GM19023 (cell line): ENCODE results near the gene EBF4.

Source experiments
- ATAC-seq: cut with Tn5 transposase; IDR thresholded peaks from one replicate; pipeline ENCODE4 v1.9.1; 2021; ENCODE audit warnings: mild to moderate bottlenecking, moderate library complexity; ENCODE audit not compliant: unreplicated experiment

The EBF4 gene

DNA sequence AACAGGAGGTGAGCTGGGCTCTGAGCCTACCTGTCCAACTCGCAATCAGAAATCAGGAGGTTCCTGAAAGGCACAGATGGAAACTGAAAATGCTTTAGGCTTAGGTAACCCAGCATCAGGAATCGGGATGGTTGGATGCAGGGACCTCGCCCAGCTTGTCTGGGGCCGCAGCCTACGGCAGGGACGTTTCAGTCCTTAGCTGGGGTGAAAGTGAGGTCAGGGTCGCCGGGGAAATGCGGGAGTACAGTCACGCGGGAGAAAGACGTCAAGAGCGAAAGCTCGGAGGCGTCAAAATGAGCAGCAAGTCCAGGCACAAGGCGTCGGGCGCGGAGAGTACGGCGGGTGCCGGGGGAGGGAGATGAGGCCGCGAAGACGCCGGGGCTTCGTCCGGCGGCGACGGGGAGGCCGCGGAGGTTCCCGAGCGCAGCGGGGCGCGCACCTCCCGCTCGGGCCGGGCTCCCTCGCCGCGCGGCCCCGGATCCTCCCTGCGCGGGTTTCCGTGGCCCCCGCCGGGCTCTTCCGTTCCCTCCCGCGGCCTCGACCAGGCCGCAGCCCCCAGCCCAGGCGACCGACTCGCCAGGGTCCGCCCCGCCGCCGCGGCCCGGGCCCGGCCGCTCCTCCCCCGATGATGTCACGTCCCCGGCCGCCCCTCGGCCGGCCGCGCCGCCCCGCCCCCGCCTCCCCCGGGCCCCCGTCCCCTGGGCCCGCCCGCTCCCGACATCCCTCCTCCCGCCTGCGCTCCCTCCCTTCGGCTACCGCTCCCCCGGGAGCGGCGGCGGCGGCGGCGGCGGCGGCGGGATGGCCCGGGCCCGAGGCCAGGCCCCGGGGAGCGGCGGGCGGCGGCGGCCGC, at the start of gene EBF4:
Gene EBF4, plus strand, starts transcription at position 745 of the 850 bp plus-strand sequence. CDS start 866 bp downstream, outside the sequence.
- no peak for ATAC-seq

- no peak for ATAC-seq
Measured at GRCh38 chr20:2643708-2644107, 48.9 kb upstream of the EBF4 start.

DNA sequence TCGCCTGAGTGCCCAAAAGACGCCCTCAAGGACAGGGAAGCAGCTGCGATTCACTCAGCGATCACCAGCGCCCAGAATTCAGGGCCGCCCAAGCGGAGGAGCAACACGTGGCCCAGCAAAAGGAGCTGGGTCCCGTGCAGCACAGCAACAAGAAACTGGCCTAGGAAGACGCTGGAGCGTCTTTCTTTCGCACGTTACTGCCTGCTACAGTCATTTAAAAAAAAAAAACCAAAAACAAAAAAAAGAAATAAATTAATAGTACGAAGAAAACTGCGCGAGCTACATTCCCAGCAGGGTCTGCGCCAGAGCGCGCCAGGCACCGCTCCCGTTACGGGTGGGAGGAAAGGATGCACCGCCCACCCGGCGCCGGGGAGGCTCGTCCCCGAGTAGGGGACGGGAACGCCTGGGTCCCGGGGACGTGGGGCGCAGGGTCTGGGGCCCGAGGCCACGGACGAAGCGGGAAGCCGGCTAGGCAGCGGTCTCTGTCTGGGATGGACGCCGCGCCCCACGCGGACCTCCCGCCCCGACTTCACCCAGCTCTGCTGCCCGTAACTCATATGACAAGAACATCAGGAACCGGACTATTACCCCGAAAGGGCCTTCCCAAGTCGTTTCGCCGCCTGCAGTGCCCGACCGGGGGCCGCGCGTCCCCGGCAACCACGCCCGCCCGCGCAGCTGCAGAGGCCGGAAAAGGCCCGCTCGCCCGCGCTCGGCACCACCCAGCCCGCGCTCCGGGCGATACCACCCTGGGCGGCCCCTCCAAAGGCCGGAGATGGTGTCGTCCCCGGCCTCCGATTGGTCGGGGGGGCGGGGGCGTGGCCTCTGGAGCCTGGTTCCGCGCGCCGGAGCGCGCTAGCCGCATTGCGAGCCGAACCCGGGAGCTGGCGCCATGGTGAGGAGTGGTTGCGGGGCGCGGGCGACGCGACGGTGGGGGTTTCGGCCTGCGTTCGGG, 40.5 kb upstream of the EBF4 start, which contains the start of gene NOP56:
Gene NOP56, plus strand, starts transcription at position 861 of the 952 bp plus-strand sequence. Its CDS starts 29 bp downstream, at position 890.
- peak; percentile 84 for ATAC-seq

GRCh38 chr20:2652724-2653555, 39.6 kb upstream of the EBF4 start:
- peak; percentile 61 for ATAC-seq

DNA sequence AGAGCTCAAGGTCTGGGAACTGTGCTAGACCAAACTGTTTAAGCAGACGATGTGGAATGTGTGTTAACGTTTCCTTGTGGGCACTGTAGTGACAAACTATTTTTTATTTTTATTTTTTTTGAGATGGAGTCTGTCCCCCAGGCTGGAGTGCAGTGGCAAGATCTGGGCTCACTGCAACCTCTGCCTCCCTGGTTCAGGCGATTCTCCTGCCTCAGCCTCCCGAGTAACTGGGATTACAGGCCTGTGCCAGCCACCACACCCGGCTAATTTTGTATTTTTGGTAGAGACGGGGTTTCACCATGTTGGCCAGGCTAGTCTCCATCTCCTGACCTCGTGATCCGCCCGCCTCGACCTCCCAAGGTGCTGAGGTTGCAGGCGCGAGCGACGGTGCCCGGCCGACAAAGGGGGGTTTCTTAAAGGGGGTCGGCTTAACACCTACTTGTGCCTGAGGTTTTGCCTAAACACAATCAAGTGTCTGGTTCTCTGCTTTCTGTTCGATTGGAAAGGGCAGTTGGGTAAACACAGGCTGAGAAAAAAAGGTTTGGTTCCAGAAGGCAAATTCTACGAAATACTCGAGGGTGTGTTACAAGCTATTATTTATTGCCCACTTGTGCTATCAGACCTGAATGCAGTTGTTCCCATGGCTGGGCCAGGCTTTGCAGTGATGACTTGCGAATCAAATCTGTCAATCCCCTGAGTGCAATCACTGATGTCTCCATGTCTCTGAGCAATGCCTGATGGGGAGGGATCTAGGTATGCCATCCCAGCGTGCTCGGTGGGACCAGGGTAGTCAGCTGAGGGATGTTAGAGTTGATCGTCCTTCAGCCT, 38.8 kb upstream of the EBF4 start:
- ATAC-seq = no peak

DNA sequence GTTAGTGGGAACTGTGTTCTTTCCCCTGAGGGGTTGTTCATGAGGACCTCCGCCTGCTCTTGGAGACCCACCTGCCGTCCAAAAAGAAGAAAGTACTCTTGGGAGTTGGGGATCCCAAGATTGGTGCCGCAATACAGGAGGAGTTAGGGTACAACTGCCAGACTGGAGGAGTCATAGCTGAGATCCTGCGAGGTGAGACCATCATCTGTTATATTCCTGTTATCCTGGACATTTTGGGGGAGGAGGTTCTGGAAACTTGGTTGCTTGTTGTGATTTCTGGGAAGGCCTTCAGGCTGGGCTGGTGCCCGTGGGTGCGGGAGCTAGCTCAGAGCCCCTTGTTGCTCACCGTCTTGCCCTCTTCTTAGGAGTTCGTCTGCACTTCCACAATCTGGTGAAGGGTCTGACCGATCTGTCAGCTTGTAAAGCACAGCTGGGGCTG, 38.2 kb upstream of the EBF4 start:
- no peak for ATAC-seq

GRCh38 chr20:2654831-2655230, 37.7 kb upstream of the EBF4 start:
- no peak for ATAC-seq

DNA sequence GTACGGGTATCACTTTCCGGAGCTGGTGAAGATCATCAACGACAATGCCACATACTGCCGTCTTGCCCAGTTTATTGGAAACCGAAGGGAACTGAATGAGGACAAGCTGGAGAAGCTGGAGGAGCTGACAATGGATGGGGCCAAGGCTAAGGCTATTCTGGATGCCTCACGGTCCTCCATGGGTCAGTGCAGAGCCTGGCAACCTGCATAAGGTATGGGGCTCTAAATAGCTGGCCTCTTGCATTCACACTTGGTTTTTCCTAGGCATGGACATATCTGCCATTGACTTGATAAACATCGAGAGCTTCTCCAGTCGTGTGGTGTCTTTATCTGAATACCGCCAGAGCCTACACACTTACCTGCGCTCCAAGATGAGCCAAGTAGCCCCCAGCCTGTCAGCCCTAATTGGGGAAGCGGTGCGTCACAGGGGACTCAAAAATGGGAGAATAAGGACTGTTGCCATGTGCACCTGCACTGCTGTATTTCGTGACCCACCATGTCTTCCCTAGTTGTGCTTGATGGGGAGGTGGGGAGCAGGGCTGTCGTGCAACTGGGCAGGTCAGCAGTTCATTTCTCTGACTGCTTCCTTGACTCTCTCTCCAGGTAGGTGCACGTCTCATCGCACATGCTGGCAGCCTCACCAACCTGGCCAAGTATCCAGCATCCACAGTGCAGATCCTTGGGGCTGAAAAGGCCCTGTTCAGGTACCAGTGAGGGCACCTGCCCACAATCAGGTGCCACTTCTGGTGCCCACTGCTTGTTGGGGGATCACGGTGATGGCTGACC, 37.1 kb upstream of the EBF4 start:
- ATAC-seq = no peak

GRCh38 chr20:2656471-2657117, 36.0 kb upstream of the EBF4 start:
- no peak for ATAC-seq

GRCh38 chr20:2657241-2657640, 35.3 kb upstream of the EBF4 start:
- no peak for ATAC-seq

DNA sequence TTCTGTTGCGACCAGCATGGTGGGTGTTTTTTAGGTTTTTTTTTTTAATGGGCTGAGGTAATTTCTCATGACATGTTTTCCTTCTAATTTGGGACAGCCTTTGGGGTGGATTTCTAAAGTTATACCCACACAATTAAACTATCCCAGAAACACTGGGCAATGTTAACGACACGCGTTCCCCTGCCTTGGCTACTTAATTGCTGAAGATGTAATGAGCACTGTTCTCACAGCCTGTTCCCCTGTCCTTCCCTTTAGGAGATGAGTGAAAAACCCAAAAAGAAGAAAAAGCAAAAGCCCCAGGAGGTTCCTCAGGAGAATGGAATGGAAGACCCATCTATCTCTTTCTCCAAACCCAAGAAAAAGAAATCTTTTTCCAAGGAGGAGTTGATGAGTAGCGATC, 34.9 kb upstream of the EBF4 start:
- ATAC-seq = no peak

GRCh38 chr20:2658414-2659354, 33.9 kb upstream of the EBF4 start:
- no peak for ATAC-seq

- no peak for ATAC-seq
Measured at GRCh38 chr20:2659547-2659946, 33.0 kb upstream of the EBF4 start.

- ATAC-seq = no peak
Measured at GRCh38 chr20:2663364-2663886, 29.2 kb upstream of the EBF4 start.

GRCh38 chr20:2663887-2664719, 28.5 kb upstream of the EBF4 start, which contains the start of gene IDH3B:
IDH3B (minus strand) TSS chr20:2664216; CDS start chr20:2664188, 28 bp downstream.
- ATAC-seq = peak; percentile 96

DNA sequence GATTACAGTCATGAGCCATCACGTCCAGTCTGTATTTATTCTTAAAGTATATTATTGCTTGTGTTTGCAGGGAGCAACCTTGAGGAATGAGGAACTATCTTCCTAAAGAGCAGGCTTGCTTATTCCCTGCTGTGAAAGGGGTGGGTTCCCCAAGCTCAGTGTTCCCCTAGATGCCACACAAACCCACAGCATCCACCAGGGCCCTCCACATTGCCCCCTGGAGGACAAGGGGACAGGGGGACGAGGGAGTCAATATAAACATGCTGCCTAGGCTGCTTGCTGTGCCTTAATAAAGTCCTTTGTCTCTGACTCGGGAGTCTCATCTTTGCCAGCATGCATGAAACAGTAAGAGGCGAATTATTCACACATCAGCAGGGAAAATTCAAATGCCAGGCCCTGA, 20.6 kb upstream of the EBF4 start:
- ATAC-seq = no peak
